ENCODE measurements around the gene ATP2B2.
"Not testable (repeated sequence)": the region's sequence is repeated elsewhere in the genome, so short reads cannot be mapped to it uniquely, and the experiment has no call there.

The ATP2B2 gene

DNA sequence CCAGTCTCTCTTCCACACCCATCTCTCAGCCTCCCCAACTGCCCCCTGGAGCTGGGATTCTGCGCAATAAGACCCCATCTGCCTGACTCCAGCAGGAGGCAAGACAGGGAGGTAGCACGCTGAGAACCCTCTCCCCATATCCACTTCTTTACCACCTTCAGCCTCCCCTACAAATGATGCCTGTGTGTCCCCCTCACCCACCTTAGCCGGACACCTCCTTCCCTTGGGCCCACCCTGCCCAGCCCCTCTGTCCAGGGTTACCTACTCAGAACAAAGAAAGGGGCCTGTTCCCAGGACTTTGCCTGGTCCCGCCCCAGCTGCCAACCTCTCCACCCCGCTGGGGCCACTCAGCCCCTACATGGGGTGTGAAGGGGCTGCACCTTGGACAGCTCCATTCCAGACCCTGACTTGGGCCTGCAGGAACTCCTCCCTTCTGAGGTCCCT is 40.8 kb upstream of the ATP2B2 start:
- Mint-ChIP-seq H3K27me3 (peaks cover 17% of the 10 kb centered on the region), H3K27ac (no peak overlapping the region)

DNA sequence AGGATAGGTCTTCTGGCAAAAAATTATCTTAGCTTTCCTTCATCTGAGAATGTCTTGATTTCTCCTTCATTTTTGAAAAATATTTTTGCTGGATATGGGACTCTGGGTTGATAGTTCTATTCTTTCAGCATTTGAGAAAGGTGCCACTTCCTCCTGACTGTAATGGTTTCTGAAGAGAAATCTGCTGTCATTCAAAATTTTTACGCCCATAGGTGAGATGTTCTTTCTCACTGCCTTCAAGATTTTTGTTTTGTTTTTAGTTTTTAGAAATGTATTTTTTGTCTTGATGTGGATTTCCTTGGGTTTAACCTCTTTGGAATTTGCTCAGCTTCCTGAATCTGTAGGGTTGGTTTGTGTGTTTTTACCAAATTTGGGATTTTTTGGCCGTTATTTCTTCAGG is 37.1 kb upstream of the ATP2B2 start:
- peaks cover 6% of the 10 kb centered on the region for H3K36me3 Mint-ChIP-seq (ENCODE audit: low read depth)

More for the DNA sequence above, 40.8 kb upstream of the ATP2B2 start:
- DNase-seq, result no peak
- Mint-ChIP-seq H3K4me1 (peaks cover 23% of the 10 kb centered on the region), H3K9me3 (peaks cover 21% of the 10 kb centered on the region), H3K36me3 (ENCODE audit: low read depth) (peaks cover 6% of the 10 kb centered on the region), H3K4me3 (no peak overlapping the region)
- ATAC-seq, result no peak

DNA sequence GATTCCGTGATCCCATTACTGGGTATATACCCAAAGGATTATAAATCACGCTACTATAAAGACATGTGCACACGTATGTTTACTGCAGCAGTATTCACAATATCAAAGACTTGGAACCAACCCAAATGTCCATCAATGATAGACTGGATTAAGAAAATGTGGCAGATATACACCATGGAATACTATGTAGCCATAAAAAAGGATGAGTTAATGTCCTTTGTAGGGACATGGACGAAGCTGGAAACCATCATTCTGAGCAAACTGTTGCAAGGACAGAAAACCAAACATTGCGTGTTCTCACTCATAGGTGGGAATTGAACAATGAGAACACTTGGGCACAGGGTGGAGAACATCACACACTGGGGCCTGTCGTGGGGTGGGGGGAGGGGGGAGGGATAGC is 35.0 kb upstream of the ATP2B2 start:
- H3K4me1 Mint-ChIP-seq; H3K4me3 Mint-ChIP-seq; DNase-seq; H3K27ac Mint-ChIP-seq; ATAC-seq; H3K36me3 Mint-ChIP-seq (ENCODE audit: low read depth): not testable (repeated sequence)
- Mint-ChIP-seq H3K27me3 (peaks cover 30% of the 10 kb centered on the region), H3K9me3 (peaks cover 32% of the 10 kb centered on the region)

More for the DNA sequence above, 37.1 kb upstream of the ATP2B2 start:
- H3K9me3 Mint-ChIP-seq, result peaks cover 32% of the 10 kb centered on the region
- H3K27me3 Mint-ChIP-seq, result peaks cover 26% of the 10 kb centered on the region
- H3K27ac Mint-ChIP-seq, result no peak overlapping the region
- no peak overlapping the region for H3K4me3 Mint-ChIP-seq
- no peaks in the 10 kb centered on the region for H3K4me1 Mint-ChIP-seq
- ATAC-seq (no peak), DNase-seq (no peak)

DNA sequence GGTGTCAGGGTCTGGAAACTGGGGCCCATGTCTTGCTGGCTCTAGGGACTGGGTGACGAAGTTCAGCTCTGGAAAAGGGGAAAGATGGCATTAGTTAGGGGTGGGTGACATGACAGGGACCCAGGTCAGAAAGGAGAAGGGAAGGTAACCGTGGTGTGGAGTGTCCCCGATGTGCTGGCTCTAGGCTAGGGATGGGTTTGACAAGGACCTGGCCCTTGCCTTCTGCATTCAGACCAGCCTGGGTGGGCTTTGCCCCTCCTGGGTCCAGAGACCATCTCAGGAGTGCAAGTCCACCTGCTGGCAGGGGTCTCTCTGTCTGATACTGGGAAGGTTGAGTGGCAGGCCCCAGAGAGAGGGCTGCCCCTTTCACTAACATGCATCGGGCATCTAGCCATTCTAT is 28.7 kb upstream of the ATP2B2 start:
- no peaks in the 10 kb centered on the region for H3K36me3 Mint-ChIP-seq (ENCODE audit: low read depth)
- DNase-seq (no peak), ATAC-seq (peak; percentile 9)
- H3K9me3 Mint-ChIP-seq, result peaks cover 1% of the 10 kb centered on the region
- H3K4me1 Mint-ChIP-seq, result peaks cover 3% of the 10 kb centered on the region
- peaks cover 19% of the 10 kb centered on the region for H3K27me3 Mint-ChIP-seq
- H3K4me3 Mint-ChIP-seq, result no peak overlapping the region
- H3K27ac Mint-ChIP-seq, result no peak overlapping the region

DNA sequence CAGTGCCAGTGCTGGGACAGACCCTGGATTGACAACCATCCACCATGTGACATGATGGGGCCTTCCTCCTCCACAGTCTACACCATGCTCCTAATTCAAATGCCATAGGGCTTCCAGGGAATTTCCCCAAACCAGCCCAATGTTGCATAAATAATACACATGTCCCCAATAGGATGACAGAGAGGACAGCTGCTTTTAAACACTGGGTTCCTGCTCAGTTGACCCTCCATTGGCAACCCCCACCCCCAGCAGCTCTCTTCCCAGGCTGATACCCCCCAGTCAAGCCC is 28.3 kb upstream of the ATP2B2 start:
- Mint-ChIP-seq H3K27me3 (peaks cover 16% of the 10 kb centered on the region), H3K27ac (no peak overlapping the region), H3K4me1 (peaks cover 3% of the 10 kb centered on the region), H3K4me3 (no peak overlapping the region), H3K9me3 (no peaks in the 10 kb centered on the region), H3K36me3 (ENCODE audit: low read depth) (no peaks in the 10 kb centered on the region)
- ATAC-seq, result peak; percentile 60
- no peak for DNase-seq

DNA sequence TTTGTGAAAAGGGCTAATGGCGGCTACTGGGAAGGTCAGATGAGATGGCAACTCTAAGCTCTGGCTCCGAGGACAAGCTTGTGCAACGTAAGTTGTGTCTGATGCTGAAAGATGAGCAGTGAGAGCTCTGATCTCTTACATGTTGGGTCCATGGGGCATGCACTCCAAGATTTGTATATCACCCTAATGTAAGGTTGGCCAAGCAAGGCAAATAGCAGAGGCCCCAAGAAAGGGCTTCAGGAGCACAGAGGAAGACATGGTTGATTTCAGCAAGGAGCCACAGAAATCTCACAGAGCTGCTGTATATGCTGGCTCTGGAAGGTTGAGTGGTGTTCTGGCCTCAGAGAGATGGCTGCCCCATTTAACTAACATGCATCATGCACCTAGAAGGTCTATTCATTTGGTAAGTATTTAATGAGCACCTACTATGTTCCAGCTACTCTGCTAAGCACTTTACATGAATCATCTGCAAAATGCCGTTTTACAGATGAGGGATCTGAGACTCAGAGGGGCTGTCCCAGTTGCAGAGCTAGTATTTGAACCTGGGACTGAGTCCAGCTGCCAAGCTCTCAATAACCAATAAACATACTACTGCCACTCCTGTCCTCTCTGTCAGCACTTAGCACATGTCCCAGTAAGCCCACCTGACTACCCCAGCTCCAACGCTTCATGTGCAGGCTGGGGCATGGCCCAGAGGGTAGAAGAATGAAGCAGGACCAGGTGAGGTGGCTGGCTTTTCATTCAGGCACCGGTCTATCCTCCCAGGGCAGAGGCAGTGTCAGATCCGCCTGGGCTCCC is 27.8 kb upstream of the ATP2B2 start:
- no peak overlapping the region for H3K27ac Mint-ChIP-seq
- ATAC-seq (no peak), DNase-seq (no peak)
- H3K9me3 Mint-ChIP-seq, result no peaks in the 10 kb centered on the region
- H3K27me3 Mint-ChIP-seq, result peaks cover 15% of the 10 kb centered on the region
- H3K4me1 Mint-ChIP-seq, result peaks cover 3% of the 10 kb centered on the region
- H3K36me3 Mint-ChIP-seq (ENCODE audit: low read depth), result no peaks in the 10 kb centered on the region
- H3K4me3 Mint-ChIP-seq, result no peak overlapping the region

DNA sequence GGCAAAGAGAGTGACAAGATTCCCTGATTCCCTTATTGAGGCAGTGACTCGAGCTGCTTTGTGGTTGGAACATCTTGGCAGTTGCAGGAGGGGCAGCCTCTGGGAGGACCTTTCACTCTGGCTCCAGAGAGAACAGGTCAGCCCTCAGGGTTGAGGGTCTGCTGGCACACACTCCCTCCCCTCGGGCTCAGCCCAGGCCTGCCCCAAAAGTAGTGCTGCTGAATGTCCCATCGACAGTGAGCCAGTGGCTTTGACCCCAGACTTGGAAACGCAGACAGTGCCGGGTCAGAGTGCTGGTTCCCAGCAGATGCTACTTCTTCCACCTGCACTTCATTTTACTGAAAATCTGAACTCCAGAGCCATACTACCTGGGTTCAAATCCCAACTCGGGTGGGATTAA is 25.6 kb upstream of the ATP2B2 start:
- Mint-ChIP-seq H3K27ac (no peak overlapping the region), H3K4me3 (no peak overlapping the region), H3K9me3 (no peaks in the 10 kb centered on the region), H3K36me3 (ENCODE audit: low read depth) (no peaks in the 10 kb centered on the region), H3K27me3 (peaks cover 4% of the 10 kb centered on the region), H3K4me1 (peaks cover 3% of the 10 kb centered on the region)
- no peak for DNase-seq
- ATAC-seq, result no peak

DNA sequence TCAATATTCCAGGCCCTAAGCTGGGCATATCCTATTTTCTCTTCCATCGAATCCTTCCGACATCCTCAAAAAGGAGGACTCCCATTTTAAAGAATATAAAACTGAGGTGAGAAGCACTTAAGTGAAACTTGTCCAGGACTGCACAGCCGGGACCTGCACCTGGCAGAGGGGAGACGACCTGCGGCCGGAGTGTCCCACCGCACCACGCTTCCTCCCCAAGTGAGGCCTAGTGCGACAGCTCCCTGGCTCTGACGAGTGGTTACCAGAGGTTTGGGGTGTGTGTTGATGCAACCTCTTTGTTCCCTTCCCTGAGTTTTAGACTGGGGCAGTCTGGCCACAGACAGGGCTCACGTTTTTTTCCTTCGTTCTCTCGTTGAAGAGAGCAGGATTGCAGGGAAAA is 24.9 kb upstream of the ATP2B2 start:
- H3K9me3 Mint-ChIP-seq, result no peaks in the 10 kb centered on the region
- no peak overlapping the region for H3K27ac Mint-ChIP-seq
- no peak overlapping the region for H3K4me3 Mint-ChIP-seq
- ATAC-seq (no peak), DNase-seq (no peak)
- H3K36me3 Mint-ChIP-seq (ENCODE audit: low read depth), result no peaks in the 10 kb centered on the region
- peaks cover 5% of the 10 kb centered on the region for H3K27me3 Mint-ChIP-seq
- peaks cover 3% of the 10 kb centered on the region for H3K4me1 Mint-ChIP-seq

DNA sequence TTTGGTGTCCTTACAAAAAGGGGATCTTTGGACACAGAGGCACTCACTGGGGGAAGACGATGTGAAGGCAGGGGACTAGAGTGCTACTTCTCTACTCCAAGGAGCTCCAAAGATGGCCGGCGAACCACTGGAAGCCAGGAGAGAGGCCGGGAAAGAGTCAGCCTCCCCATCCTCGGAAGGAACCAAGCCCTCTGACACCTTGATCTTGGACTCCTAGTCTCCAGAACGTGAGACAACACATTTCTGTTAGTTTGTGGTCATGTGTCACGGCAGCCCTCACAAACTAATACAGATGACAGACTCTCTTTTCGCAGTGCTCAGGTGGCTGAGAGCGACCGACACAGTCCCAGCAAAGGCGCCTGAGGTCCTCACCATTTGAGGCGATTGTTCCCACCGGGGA is 24.4 kb upstream of the ATP2B2 start:
- no peak for DNase-seq
- no peak overlapping the region for H3K27ac Mint-ChIP-seq
- peaks cover 3% of the 10 kb centered on the region for H3K4me1 Mint-ChIP-seq
- no peaks in the 10 kb centered on the region for H3K9me3 Mint-ChIP-seq
- H3K36me3 Mint-ChIP-seq (ENCODE audit: low read depth), result no peaks in the 10 kb centered on the region
- no peak for ATAC-seq
- H3K27me3 Mint-ChIP-seq, result peaks cover 6% of the 10 kb centered on the region
- no peak overlapping the region for H3K4me3 Mint-ChIP-seq

DNA sequence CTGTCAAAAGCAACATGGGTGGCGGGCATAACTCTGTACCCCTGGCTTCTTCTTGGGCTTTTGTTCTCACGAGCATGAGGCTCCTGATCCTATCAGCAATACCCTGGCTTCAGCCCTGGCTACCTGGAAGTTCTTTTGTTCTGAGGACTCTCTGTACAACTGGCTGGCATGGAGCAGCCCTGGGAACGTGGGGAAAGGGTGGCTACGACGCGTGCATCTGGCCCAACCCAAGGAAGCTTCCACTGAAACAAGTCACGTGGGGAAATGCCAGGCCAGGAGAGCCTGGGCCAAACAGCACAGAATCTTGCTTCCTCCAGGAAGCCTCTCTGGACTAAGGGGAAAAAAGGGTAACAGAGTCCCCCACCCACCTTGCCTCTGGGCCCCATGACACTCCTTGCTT is 22.7 kb upstream of the ATP2B2 start:
- Mint-ChIP-seq H3K9me3 (no peaks in the 10 kb centered on the region), H3K27me3 (peaks cover 22% of the 10 kb centered on the region), H3K36me3 (ENCODE audit: low read depth) (no peaks in the 10 kb centered on the region), H3K4me3 (no peak overlapping the region), H3K4me1 (no peaks in the 10 kb centered on the region), H3K27ac (no peak overlapping the region)
- ATAC-seq (no peak), DNase-seq (no peak)

DNA sequence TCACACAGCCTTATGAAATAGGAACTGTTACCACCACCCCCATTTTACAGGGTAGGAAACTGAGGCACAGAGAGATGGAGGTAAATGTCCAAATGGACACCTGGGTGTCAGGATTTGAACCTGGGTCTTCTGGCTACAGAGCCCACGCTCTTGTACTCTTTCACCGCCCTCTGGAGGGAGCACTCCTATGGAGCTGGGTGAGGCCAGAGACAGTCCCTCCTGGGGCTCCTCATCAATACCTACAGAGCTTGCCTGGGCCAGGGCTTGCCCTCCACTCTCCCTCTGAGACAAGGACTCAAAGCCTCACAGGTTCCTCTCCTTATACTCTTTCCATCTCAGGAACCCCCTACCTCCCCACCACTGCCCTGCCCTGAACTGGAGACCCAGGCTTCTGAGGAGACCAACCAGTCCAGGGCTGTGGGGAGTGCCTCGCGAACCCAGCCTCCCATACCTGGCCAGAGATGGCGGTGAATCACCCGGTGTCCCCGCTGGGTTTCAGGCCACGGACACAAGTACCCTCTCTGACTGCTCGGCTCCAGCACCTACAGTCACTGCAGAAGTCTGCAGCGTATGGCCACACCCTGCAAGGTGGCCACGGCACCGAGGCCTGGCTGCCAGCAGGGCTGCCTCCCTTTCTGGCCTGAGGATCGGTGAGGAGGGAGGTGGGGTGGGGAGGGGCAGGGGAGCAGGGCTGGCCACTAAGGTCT is 22.1 kb upstream of the ATP2B2 start:
- ATAC-seq, result no peak
- Mint-ChIP-seq H3K4me3 (no peak overlapping the region), H3K27ac (no peak overlapping the region), H3K4me1 (no peaks in the 10 kb centered on the region), H3K9me3 (no peaks in the 10 kb centered on the region), H3K27me3 (peaks cover 22% of the 10 kb centered on the region), H3K36me3 (ENCODE audit: low read depth) (no peaks in the 10 kb centered on the region)
- DNase-seq, result no peak

DNA sequence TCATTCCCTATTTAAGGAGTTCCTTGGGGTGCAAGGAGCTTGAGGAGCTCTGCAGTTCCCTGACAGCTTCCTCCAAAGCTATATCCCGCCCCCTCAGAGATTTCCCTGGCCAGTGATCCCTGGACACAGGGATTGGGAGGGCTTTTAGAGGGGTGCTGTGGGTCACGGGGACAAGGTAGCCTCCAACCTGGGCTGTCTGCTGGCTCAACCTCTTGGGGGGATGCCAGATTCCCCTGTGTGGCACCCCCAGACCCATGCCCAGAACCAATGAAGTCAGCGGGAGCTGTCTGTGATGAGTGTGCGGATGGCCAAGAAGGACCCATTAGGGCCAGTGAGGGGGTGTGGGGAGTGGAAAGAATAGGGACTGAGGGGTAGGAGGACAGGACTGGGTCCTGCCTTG is 21.0 kb upstream of the ATP2B2 start:
- H3K27me3 Mint-ChIP-seq, result peaks cover 23% of the 10 kb centered on the region
- no peaks in the 10 kb centered on the region for H3K36me3 Mint-ChIP-seq (ENCODE audit: low read depth)
- no peak for DNase-seq
- no peak overlapping the region for H3K27ac Mint-ChIP-seq
- H3K4me3 Mint-ChIP-seq, result no peak overlapping the region
- no peak for ATAC-seq
- no peaks in the 10 kb centered on the region for H3K9me3 Mint-ChIP-seq
- no peaks in the 10 kb centered on the region for H3K4me1 Mint-ChIP-seq

DNA sequence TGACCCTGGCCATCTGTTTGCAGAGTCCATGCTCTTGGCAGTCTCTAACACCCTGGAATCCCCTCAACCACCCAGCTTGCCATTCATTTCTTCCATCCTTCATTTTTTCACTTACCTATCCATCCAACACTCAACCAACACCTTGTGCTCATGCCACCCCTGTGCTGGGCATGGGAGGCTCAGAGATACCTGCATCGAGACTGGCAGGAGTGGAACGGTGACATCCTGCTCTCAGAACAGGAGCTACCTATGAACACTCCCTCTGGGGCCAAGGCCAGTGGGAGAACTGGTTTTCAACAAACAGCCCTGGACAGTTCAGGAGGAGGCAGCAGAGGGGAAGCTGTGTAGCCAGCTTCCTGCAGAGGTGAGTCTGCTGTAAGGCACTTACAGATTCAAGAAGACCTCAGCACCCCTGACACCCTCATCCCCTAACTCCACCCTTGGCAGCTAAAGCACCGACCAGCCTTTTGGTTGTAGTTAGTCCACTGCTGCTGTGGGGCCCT is 19.5 kb upstream of the ATP2B2 start:
- ATAC-seq (no peak), DNase-seq (no peak)
- Mint-ChIP-seq H3K27ac (no peak overlapping the region), H3K4me3 (no peak overlapping the region), H3K27me3 (peaks cover 23% of the 10 kb centered on the region), H3K9me3 (no peaks in the 10 kb centered on the region), H3K36me3 (ENCODE audit: low read depth) (no peaks in the 10 kb centered on the region), H3K4me1 (no peaks in the 10 kb centered on the region)

DNA sequence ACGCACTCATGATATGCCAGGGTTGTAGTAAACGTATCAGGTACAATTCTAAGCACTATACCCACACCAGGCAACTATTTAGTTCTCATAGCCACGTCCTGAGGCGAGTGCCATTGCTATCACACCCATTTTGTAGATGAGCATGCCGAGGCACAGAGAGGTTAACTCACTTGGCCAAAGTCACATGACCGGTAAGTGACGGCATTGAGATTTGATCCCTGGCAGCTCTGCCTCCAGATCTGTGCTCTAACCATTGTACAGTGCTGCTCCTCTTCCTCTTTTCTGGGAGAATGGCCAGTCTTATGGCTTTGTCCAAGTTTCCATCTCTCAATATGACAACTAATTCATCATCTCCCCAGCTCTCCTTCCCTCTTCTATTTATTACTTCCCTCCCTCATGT is 18.9 kb upstream of the ATP2B2 start:
- Mint-ChIP-seq H3K27ac (no peak overlapping the region), H3K27me3 (peaks cover 23% of the 10 kb centered on the region), H3K36me3 (ENCODE audit: low read depth) (no peaks in the 10 kb centered on the region), H3K4me3 (no peak overlapping the region), H3K4me1 (no peaks in the 10 kb centered on the region), H3K9me3 (no peaks in the 10 kb centered on the region)
- ATAC-seq, result no peak
- DNase-seq, result no peak

DNA sequence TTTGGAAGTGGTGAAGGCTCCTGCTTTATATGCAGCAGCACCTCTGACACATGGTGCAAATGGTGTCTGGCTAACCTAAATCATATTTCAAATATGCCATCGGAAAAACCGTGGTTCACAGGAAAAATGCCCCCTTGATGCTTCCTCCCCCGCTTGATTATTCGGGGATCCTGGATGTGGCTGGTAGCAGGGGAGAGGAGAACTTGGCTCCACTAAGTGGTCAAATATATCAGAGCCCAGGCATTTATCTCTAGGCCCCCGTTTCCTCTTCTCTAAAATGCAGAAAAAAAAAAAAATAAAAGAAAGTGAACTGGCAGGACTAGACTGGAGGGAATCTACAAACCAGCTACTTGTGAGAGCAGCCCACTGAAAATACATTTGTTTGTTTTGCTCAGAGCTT is 18.2 kb upstream of the ATP2B2 start:
- H3K27ac Mint-ChIP-seq, result no peak overlapping the region
- peaks cover 22% of the 10 kb centered on the region for H3K27me3 Mint-ChIP-seq
- ATAC-seq (no peak), DNase-seq (no peak)
- H3K4me3 Mint-ChIP-seq, result no peak overlapping the region
- no peaks in the 10 kb centered on the region for H3K36me3 Mint-ChIP-seq (ENCODE audit: low read depth)
- no peaks in the 10 kb centered on the region for H3K4me1 Mint-ChIP-seq
- no peaks in the 10 kb centered on the region for H3K9me3 Mint-ChIP-seq

Measured in activated naive CD8-positive, alpha-beta T cell treated with anti-CD3 and anti-CD28 coated beads, Interleukin-2, amount 50 U/mL, for 24 hours (primary cell).